Transverse colon (tissue), 4 donors: ENCODE data around the gene SCRG1.

ENCODE experiments used
- CTCF ChIP-seq, 5 experiments: fragments of 200-600 bp in 3 of 5; fragments of 450-650 bp in 2 of 5; sonication (generic) in 3 of 5; IDR thresholded peaks; 1 replicate in 2 of 5; 2 replicates in 3 of 5; pipeline ENCODE4 v1.5.1; 2016 to 2017; ENCODE audit warnings: antibody characterized with exemption in 5 of 5, inconsistent platforms in 3 of 5, mild to moderate bottlenecking in 2 of 5, moderate library complexity in 1 of 5
- POLR2A ChIP-seq: fragments of 450-650 bp; IDR thresholded peaks from one replicate; pipeline ENCODE4 v1.6.1; 2016; ENCODE audit warnings: antibody characterized with exemption, mild to moderate bottlenecking, moderate library complexity
- POLR2AphosphoS5 ChIP-seq, 3 donors: sonication (generic); formaldehyde crosslinking; IDR thresholded peaks; one replicate each; pipeline ENCODE4 v1.6.1; 2016; ENCODE audit warnings: antibody characterized with exemption in 3 of 3

- TF ChIP-seq POLR2A (no peak), CTCF (IDR thresholded peaks at IDR 0.05) (no peak), POLR2AphosphoS5 (IDR thresholded peaks at IDR 0.05) (no peak)
Observed at GRCh38 chr4:173379929-173380328, 19.0 kb downstream of the SCRG1 start.
